ENCODE measurements around the gene KCTD2.

- TF ChIP-seq CTCF (IDR thresholded peaks at IDR 0.05) = no peak
- TF ChIP-seq SMC3 (IDR thresholded peaks at IDR 0.05; ENCODE audit: low read depth, low read length) = no peak
- TF ChIP-seq, protein P1, sequence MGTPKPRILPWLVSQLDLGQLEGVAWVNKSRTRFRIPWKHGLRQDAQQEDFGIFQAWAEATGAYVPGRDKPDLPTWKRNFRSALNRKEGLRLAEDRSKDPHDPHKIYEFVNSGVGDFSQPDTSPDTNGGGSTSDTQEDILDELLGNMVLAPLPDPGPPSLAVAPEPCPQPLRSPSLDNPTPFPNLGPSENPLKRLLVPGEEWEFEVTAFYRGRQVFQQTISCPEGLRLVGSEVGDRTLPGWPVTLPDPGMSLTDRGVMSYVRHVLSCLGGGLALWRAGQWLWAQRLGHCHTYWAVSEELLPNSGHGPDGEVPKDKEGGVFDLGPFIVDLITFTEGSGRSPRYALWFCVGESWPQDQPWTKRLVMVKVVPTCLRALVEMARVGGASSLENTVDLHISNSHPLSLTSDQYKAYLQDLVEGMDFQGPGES (IDR thresholded peaks at IDR 0.05; ENCODE audit: low read depth, low read length) = no peak
- TF ChIP-seq REST (IDR thresholded peaks at IDR 0.05; ENCODE audit: low read depth, low read length) = no peak
- TF ChIP-seq TAF1 (IDR thresholded peaks at IDR 0.05; ENCODE audit: borderline replicate concordance, low read depth, low read length) = no peak
- TF ChIP-seq JUND (IDR thresholded peaks at IDR 0.05) = no peak
These were observed 35.7 kb downstream of the KCTD2 start for GRCh38 chr17:75082683-75083082.
